DND-41 (cell line): Measurements from ENCODE around the gene TMA7B.

ENCODE experiments used
- EZH2 ChIP-seq: IDR thresholded peaks from 3 replicates; pipeline ENCODE4 v1.6.1; 2012; ENCODE audit warnings: borderline replicate concordance, low read depth, mild to moderate bottlenecking, moderate library complexity, low read length, inconsistent platforms; ENCODE audit not compliant: severe bottlenecking
- TF ChIP-seq, protein P1 (sequence below): IDR thresholded peaks from 2 replicates; pipeline ENCODE4 v1.5.1; 2012; ENCODE audit warnings: borderline replicate concordance, low read length, moderate library complexity, mild to moderate bottlenecking; ENCODE audit not compliant: poor library complexity, severe bottlenecking; ENCODE audit errors: extremely low read depth

DNA sequence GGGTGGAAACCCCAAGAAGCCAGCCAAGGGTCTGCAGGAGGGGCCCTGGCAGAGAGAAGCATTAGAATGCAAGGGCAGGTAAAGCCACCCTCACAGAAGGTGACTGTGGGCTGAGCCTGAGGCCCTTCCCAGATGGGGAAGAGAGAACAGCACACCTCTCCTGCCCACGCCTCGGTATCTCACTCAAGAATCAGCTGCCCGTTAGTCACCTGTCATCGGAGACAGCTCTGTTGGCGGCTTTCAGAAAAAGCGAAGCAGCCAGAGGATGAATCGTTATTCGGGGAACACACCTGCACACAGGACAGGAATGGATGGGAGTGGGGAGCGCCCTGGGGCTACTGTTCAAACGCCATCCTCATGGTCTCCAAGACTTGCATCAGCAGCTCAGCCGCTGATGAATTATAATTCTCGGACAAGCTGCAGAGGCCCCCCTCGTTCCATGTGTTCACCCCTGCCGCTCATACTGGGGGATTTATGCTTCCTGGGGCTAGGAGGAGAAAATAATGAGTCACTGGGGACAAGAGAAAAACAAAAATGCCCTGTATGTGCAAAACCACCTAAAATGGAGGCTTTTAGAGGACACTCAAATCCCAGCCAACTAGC, 21.6 kb upstream of the TMA7B start:
- TF ChIP-seq, protein P1, sequence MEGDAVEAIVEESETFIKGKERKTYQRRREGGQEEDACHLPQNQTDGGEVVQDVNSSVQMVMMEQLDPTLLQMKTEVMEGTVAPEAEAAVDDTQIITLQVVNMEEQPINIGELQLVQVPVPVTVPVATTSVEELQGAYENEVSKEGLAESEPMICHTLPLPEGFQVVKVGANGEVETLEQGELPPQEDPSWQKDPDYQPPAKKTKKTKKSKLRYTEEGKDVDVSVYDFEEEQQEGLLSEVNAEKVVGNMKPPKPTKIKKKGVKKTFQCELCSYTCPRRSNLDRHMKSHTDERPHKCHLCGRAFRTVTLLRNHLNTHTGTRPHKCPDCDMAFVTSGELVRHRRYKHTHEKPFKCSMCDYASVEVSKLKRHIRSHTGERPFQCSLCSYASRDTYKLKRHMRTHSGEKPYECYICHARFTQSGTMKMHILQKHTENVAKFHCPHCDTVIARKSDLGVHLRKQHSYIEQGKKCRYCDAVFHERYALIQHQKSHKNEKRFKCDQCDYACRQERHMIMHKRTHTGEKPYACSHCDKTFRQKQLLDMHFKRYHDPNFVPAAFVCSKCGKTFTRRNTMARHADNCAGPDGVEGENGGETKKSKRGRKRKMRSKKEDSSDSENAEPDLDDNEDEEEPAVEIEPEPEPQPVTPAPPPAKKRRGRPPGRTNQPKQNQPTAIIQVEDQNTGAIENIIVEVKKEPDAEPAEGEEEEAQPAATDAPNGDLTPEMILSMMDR: no peak
- no peak for TF ChIP-seq EZH2
